HG03159 (cell line): Measurements from ENCODE around the gene EMILIN2.

ENCODE experiments used
- ATAC-seq: cut with Tn5 transposase; IDR thresholded peaks from one replicate; pipeline ENCODE4 v1.9.1; 2021; ENCODE audit warnings: mild to moderate bottlenecking, moderate library complexity; ENCODE audit not compliant: unreplicated experiment

The EMILIN2 gene

GRCh38 chr18:2948038-2948437 lies 101.2 kb downstream of the EMILIN2 start:
- no peak for ATAC-seq

- no peak for ATAC-seq
Measured at GRCh38 chr18:2952605-2953004, 105.8 kb downstream of the EMILIN2 start.

GRCh38 chr18:2953935-2954653 lies 107.3 kb downstream of the EMILIN2 start:
- ATAC-seq = no peak

DNA sequence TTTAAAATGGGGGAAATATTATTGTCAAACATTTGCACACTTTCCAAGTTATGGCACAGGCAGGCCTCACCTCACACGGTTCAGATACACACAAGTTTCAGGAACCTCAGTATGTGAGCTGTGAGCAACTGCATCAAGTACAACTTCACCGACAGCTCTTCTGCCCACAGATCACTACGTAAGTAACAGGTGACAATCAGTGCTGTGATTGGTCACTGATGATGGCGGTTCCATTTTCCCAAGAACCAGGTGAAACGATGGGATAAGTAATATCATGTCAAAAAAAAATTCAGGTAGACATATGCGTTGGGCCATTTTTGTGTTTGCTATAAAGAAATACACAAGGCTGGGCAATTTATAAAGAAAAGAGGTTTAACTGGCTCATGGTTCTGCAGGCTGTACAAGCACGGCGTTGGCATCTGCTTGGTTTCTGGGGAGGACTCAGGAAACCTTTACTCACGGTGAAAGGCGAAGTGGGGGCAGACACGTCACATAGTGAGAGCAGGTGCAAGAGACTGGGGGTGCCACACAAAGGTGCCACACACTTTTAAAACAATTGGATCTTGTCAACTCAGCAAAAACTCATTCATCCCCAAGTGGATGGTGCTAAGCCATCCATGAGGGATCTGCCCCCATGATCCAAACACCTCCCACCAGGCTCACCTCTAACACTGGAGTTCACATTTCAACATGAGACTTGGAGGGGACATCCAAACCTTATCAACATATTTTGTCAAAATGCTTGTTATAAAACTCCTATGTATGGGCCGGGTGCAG lies 108.3 kb downstream of the EMILIN2 start:
- ATAC-seq = no peak

- no peak for ATAC-seq
Measured at GRCh38 chr18:2956056-2956455, 109.2 kb downstream of the EMILIN2 start.

GRCh38 chr18:2958819-2959298 lies 112.1 kb downstream of the EMILIN2 start:
- ATAC-seq = no peak

- no peak for ATAC-seq
Measured at GRCh38 chr18:2959341-2959740, 112.5 kb downstream of the EMILIN2 start.

DNA sequence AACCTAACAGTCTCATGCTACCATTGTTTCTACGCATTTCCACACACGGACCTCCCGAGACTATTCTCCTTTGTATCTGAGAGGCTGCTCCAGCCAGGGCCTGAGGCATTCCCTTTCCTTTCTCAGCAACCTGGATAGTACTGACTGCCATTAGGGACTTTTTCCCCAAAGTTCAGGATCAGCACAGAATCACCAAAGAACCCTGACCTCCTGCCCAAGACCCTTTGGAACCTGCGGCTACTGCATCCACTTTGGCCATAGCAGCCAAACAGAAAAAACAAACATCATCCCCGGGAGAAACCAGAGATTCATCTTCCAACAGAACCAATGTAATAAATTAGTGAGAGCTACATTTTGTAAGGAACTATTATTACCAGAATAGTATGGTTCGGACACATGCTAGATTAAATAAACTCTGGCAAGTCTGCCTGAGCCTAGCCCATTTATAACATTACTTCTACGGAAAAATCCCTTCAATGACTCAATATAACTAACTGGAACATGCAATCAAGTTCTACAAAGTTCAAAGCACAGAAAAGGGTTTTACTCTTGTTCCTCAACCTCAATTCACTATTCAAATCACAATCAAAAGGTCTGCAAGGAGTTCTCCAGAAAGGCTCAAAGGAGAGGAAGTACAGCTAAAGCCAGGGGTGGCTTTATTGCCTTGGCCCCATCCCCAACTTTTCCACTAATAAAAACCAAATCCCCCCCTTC lies 114.3 kb downstream of the EMILIN2 start:
- no peak for ATAC-seq

DNA sequence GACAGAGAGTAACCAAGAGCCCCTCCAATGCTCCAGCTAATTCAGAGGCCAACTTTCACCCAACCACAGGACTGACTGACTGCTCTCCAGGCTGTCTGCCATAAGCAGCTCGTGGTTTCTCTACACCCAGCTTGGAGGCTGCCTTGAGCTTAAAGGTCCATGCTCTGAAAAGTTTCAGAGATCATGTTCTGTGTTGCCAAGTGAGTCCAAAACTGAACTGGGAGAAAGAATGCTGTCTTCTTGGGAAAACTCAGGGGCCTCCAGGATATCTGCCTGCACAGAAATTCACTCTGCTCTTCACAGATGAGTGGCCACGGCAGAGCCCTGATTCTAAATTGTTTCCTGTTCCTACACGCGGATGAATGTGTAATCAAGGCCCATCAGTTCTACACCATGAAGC lies 115.0 kb downstream of the EMILIN2 start:
- ATAC-seq = no peak

- no peak for ATAC-seq
Measured at GRCh38 chr18:2963048-2963447, 116.2 kb downstream of the EMILIN2 start.

GRCh38 chr18:2964361-2965010 lies 117.7 kb downstream of the EMILIN2 start:
- ATAC-seq = no peak
